IPS DF 4.7 (cell line): ENCODE data around the gene DNM1.

Source experiments
- DNase-seq: peaks from one replicate; pipeline ENCODE4 v3.0.0-alpha.2; 2013; ENCODE audit warnings: low spot score; ENCODE audit errors: extremely low read depth

The DNM1 gene

GRCh38 chr9:128304136-128304970, 101.2 kb downstream of the DNM1 start:
- DNase-seq, result no peak
